Measurements from ENCODE around the gene RHBDL1. TPM values are rescaled to one million over a fixed set of nuclear protein-coding genes. Genes with fewer than 3 reads are reported as not detected.

Gene RHBDL1
- total and polyA plus RNA-seq, 9 of the 15 experiments (the other 6 are each of a cell fraction or from before 2014, with no cell fraction given) = 0.03 to 5.6 (median 1.3) TPM; not detected in 1

DNA sequence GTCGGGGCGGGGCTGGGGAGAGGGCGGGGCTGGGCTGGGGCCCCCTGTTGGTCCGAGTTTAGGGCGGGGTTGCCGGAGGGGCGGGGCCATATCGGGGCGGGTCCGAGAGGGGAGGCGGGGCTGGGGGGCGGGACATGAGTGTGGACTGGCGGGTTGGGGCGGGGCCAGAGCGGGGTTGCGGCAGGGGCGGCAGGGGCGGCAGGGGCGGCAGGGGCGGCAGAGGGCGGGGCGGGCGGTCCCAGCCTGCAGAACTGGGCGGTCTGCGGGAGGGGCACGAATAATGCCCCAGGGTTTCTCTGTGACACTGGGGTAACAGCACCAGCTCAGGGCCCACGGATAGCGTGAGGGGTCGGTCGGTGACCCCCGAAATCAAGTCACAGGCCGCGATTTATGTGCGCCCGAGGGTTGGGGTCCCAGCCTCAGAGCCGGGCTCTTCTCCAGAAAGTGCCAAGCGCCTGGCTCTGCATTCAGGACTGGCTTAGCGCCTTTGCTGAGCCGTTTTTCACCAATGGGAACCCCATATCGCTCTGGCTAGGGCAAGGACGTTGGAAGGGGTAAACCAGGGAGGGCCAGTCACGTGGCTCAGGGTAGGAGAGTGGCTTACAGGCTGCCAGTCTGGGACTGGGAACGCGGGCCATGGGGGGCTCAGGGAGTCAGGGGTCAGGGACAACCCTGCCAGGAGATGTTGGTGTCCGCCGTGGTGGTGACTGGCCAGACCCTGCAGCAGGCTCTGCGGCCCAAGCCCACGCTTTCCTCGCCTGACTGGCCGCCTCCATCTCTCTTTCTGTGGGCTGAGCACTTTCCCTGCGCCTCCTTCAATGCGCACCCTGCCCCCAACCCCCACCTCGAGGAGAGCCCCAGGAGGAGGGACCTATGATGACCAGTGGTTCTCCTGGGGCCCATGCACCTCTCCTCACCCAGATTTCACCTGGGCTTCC is 38.1 kb upstream of the RHBDL1 start (continued):
- 0 out of 2 replicates have a peak, but pooled peaks have one; percentile 45 for TF ChIP-seq CBFB (CRISPR knock-in tag; IDR thresholded peaks at IDR 0.05)
- TF ChIP-seq HDAC6 (IDR thresholded peaks at IDR 0.05; ENCODE audit: low read depth, low read length) = no peak
- TF ChIP-seq EP300 (IDR thresholded peaks at IDR 0.05; ENCODE audit: low read length) = no peak
- no peak for TF ChIP-seq FOS (IDR thresholded peaks at IDR 0.05; ENCODE audit: extremely low read depth, insufficient read length)
- TF ChIP-seq TRIM24 (IDR thresholded peaks at IDR 0.05) = no peak
- TF ChIP-seq ZNF592 (IDR thresholded peaks at IDR 0.05) = peak; percentile 42; the same call in 1 of the 2 replicates
- no peak for TF ChIP-seq CREB1 (IDR thresholded peaks at IDR 0.05)
- no peak for TF ChIP-seq CREB1 (CRISPR knock-in tag; IDR thresholded peaks at IDR 0.05)
- no peak for TF ChIP-seq MCM3 (IDR thresholded peaks at IDR 0.05)
- no peak for TF ChIP-seq HLTF (IDR thresholded peaks at IDR 0.05)
- no peak for TF ChIP-seq CCAR2 (IDR thresholded peaks at IDR 0.05; ENCODE audit: low read depth, low read length)
- TF ChIP-seq HDAC1 (IDR thresholded peaks at IDR 0.05) = 0 out of 4 replicates have a peak, but pooled peaks of 1 of the 2 experiments have one; percentile 24
- no peak for TF ChIP-seq ZNF239 (CRISPR knock-in tag; IDR thresholded peaks at IDR 0.05)
- TF ChIP-seq NFRKB (IDR thresholded peaks at IDR 0.05; ENCODE audit: low read depth) = no peak
- no peak for TF ChIP-seq RBM22 (IDR thresholded peaks at IDR 0.05; ENCODE audit: low read depth, low read length, poor library complexity, severe bottlenecking)
- TF ChIP-seq ELF1 (tag; IDR thresholded peaks at IDR 0.05) = no peak
- TF ChIP-seq NFIC (IDR thresholded peaks at IDR 0.05) = no peak
- no peak for TF ChIP-seq CEBPZ (IDR thresholded peaks at IDR 0.05; ENCODE audit: borderline replicate concordance, low read depth, low read length)
- TF ChIP-seq ZNF764 (CRISPR knock-in tag; IDR thresholded peaks at IDR 0.05; ENCODE audit: low read depth) = no peak
- TF ChIP-seq SMC3 (conservative IDR thresholded peaks at IDR 0.05; ENCODE audit: insufficient read depth, low read depth, low read length) = no peak

Measured in K562 (cell line).